Activated CD8-positive, alpha-beta memory T cell treated with anti-CD3 and anti-CD28 coated beads, Interleukin-2, amount 50 U/mL, for 4 hours (primary cell): Measurements from ENCODE around the gene PEMT.
"Not testable (repeated sequence)": the region's sequence is repeated elsewhere in the genome, so short reads cannot be mapped to it uniquely, and the experiment has no call there.

Experiments
- DNase-seq: peaks from one replicate; pipeline ENCODE4 v3.0.0-alpha.2; 2020

PEMT gene

DNA sequence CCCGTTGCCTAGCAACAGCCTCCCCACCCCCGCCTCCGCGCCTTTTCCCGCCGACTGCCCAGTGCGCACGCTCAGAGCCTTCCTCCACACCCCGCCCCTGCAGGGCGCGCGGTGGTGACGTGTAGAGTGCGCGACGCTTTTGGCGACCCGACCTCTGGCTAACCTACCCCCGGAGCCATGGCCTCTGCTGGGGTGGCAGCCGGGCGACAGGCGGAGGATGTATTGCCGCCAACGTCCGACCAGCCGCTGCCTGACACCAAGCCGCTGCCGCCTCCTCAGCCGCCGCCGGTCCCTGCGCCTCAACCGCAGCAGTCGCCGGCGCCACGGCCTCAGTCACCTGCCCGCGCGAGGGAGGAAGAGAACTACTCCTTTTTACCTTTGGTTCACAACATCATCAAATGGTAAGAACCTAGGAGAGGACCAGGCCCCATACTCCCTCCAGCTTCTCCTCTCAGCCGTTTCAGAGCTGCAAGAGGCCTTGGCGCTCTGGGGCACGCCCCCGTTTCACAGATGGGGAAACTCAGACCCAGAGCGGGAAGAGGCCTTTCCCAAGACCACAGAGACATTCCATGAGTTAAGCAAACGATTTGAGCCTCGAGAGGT, 114.5 kb downstream of the PEMT start, which contains the start of gene MED9:
TSS of gene MED9 (plus strand) at position 136 of the 603 bp plus-strand sequence. CDS start at position 178, 42 bp downstream.
- DNase-seq: peak; percentile 97

DNA sequence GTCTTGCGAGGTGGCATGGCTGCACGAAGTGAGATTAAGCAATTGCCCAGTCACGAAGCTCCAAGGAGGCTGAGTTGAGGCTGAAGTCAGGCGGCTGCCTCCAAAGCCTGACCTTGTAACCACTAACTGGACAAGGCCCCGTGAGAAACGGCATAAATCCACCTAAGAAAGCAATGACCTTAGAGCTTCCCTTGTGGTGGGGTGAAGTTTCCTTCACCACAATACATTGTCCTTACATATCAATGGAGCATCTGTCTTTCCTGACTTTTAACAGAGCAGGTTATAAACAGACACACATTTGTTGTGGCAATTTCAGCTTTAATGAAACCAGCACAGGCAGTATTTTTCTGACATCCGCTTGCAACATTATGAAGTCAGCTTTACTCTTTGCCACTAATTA, 117.2 kb downstream of the PEMT start:
- no peak for DNase-seq

DNA sequence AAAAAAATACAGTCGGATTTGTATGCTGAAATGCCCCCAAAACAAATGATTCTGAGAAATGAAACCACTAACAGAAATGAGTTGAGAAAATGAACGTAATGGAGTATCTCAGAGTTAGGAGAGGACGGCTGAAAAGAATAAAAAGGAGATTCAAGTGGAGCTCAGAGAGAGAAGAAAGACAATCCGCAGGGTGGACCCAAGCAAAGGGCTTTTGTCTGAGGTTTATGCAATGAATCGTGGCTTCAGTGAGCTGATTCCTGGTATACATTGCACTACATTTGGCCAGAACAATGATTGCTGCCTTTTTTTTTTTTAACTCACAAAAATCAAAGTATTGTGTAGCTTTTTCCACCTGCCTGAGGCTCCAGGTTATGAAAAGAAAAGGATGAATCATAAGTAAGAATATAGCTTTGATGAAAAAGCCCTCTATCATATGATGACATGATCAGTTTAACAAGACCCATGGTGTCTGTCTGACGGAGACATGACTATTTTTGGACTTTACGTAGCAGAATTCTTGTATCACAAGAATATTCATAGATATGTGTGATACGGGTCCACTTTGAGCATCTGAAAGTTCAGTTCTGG, 119.1 kb downstream of the PEMT start:
- DNase-seq: no peak

DNA sequence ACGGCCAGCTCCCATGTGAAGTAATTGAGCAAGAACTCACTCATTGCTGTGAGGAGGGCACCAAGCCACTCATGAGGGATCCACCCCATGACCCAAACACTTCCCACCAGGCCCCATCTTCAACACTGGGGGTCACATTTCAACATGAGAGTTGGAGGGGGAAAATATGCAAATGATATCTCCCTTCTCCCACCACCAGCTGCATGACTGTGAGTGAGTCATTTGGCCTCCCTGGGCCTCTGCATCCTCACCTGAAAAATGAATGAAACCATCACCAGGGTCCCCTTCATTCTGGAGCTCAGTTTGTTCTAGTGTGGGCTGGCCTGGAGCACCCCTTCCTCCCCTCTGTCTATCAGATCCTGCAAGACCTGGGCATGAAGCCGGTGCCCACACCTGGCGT, 121.5 kb downstream of the PEMT start:
- DNase-seq: no peak

DNA sequence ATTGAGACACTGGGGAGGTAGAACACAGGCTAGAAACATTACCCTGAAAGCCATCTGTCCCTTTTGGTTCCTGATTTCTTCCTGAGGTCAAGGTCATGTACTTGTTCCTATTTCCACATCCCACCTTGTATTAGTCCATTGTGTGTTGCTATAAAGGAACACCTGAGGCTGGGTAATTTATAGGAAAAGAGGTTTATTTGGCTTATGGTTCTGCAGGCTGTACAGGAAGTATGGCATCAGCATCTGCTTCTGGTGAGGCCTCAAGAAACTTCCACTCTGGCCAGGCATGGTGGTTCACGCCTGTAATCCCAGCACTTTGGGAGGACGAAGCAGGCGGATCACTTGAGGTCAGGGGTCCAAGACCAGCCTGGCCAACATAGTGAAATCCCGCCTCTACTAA, 122.2 kb downstream of the PEMT start:
- no peak for DNase-seq

DNA sequence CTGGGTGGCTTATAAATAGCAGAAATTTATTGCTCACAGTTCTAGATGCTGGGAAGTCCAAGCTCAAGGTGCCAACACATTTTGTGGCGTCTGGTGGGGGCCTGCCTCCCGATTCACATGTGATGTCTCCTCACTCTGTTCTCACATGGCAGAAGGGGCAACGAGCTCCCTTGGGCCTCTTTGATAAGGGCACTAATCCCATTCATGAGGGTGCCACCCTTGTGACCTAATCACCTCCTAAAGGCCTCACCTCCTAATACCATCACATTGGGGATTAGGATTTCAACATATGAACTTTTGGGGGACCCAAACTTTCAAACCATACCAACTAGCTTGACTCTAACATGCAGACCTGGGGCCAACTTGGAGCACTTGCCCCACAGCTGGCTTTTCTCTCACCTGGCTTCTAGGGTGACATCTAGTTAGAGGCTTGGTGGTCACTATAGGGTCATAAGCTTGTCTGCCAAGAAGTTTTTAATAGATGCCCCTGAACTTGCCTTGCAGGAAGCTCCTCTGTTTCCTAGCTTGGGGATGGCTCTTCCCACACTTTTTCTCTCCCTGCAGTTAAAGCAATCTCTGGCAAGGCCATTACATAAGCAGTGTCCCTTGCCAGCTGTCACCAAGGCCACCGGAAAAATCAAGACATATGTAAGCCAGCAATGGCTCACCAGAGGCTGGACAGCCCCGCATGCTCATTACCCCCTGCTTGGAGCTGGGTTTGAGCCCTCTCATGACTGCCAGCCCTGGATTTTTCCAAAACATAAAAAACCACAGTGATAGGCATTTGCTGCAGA, 123.1 kb downstream of the PEMT start:
- no peak for DNase-seq

DNA sequence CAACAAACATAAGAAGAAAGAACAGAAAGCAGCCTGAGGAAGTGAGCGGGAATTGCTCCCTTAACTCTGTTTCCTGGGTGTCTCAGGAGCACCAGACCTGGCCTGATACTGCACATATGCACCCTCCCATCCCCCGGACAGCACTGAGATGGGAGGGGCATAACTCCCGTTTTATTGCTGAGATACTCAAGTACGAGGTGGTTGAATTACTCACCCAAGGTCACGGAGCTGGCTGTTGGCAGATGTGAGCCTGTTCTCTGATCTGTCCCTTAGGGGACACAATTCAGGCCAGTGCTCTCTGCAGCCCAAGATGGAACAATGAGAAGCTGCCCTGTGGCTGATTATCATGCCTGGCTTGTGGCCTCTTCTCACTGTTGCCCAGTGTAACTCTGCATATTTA, 123.8 kb downstream of the PEMT start:
- no peak for DNase-seq

DNA sequence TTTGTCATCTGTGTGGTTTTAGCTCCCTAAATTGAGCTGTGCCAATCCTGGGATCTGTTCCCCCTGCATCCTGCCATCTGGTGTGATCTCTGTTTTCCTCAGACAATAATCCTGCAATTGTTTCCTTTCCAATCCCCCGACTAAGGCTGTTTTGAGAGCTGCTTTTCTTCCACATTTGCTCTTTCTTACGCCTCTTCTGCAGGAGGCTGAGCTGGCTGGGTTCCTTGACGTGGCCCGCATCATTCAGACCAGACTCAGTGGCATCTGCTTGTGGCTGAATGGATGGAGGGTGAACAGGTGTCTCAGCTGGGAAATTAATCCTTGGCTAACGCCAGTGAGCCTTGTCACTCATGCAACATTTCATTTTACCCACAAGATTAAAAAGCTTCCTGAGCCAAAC, 124.5 kb downstream of the PEMT start:
- no peak for DNase-seq

GRCh38 chr17:17466511-17466910, 125.0 kb downstream of the PEMT start:
- DNase-seq: no peak

GRCh38 chr17:17465878-17466277, 125.6 kb downstream of the PEMT start:
- not testable (repeated sequence) for DNase-seq

DNA sequence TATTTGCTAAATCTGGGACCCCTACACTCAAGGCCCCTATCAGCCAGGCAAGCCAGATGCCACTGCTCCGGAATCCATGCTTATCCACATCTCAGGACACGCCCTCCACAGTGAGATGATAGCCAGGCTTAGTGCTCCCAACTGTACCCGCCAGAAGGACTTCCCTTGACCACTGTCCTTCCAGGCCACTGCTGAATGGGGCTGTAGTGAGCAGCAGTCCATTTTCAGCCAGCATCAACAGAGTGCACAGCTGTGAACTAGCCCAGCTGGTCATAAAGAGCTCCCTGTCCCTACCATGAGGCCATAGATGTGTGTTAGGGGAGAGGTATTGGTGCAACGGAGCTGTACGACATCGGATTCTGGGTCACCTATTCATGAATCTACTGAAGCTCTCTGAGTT, 127.7 kb downstream of the PEMT start:
- DNase-seq: no peak

- no peak for DNase-seq
Observed at GRCh38 chr17:17462048-17462824, 129.3 kb downstream of the PEMT start.

- no peak for DNase-seq
Observed at GRCh38 chr17:17460038-17460437, 131.5 kb downstream of the PEMT start.

DNA sequence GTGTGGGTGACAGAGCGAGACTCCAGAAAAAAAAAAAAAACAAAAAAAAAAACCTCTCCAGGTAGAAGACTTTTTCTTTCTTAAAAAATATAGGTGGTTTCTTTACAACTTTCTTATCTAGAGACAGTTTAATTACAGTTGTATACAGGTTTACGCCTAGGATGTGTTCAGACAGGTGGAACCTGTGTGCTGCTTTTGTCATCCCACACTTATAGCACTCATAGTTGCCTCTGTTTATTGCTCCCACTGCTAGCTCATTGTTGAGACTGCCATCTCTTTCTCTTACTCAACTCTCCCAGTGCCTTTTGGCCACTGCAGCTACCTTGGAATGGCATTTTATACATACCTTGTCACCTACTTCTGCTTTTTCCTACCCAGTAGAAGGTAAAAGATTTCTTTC, 133.8 kb downstream of the PEMT start:
- no peak for DNase-seq

DNA sequence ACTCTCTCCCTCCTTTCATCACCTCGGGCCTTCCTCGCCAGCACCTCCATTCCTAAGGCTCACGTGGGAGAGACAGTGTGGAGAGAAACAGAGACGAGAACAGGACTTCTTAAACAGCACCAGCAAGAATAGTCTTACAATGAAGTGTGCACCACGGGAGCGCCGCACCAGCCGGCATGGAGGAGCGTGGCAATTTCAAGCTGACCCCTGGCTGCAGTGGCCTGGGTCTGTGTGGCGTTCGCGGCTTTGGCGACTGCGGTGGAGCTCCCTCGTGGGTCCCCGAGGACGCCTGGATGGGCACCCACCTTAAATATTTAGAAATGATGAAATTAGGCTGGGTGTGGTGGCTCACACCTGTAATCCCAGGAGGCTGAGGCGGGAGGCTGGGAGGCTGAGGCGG, 135.3 kb downstream of the PEMT start:
- DNase-seq: no peak
